ENCODE measurements around the gene FURIN.
"Not testable (repeated sequence)": the region's sequence is repeated elsewhere in the genome, so short reads cannot be mapped to it uniquely, and the experiment has no call there.

The FURIN gene

GRCh38 chr15:90870354-90871138, 2.2 kb downstream of the FURIN start:
- DNase-seq (ENCODE audit: low read depth): no peak

- DNase-seq (ENCODE audit: low read depth): no peak
Observed at GRCh38 chr15:90871139-90871715, 2.8 kb downstream of the FURIN start.

- DNase-seq (ENCODE audit: low read depth): no peak
Observed at GRCh38 chr15:90871716-90872485, 3.5 kb downstream of the FURIN start.

GRCh38 chr15:90872486-90873184, 4.2 kb downstream of the FURIN start:
- DNase-seq (ENCODE audit: low read depth): no peak

- no peak for DNase-seq (ENCODE audit: low read depth)
Observed at GRCh38 chr15:90873488-90873997, 5.2 kb downstream of the FURIN start.

GRCh38 chr15:90873998-90874605, 5.7 kb downstream of the FURIN start:
- DNase-seq (ENCODE audit: low read depth): no peak

- not testable (repeated sequence) for DNase-seq (ENCODE audit: low read depth)
Observed at GRCh38 chr15:90874986-90875385, 6.6 kb downstream of the FURIN start.

GRCh38 chr15:90875549-90875981, 7.2 kb downstream of the FURIN start:
- DNase-seq (ENCODE audit: low read depth): no peak

- DNase-seq (ENCODE audit: low read depth): no peak
Observed at GRCh38 chr15:90876046-90876445, 7.7 kb downstream of the FURIN start.

GRCh38 chr15:90876512-90877170, 8.3 kb downstream of the FURIN start:
- DNase-seq (ENCODE audit: low read depth): no peak

GRCh38 chr15:90877315-90877714, 8.9 kb downstream of the FURIN start:
- DNase-seq (ENCODE audit: low read depth): no peak

- DNase-seq (ENCODE audit: low read depth): no peak
Observed at GRCh38 chr15:90877996-90878395, 9.6 kb downstream of the FURIN start.

- no peak for DNase-seq (ENCODE audit: low read depth)
Observed at GRCh38 chr15:90878660-90879059, 10.3 kb downstream of the FURIN start.

GRCh38 chr15:90879730-90880366, 11.5 kb downstream of the FURIN start:
- DNase-seq (ENCODE audit: low read depth): no peak

GRCh38 chr15:90880381-90881145, 12.2 kb downstream of the FURIN start:
- no peak for DNase-seq (ENCODE audit: low read depth)

GRCh38 chr15:90881181-90881977, 13.0 kb downstream of the FURIN start:
- DNase-seq (ENCODE audit: low read depth): no peak

GRCh38 chr15:90881978-90882721, 13.8 kb downstream of the FURIN start:
- DNase-seq (ENCODE audit: low read depth): no peak

- DNase-seq (ENCODE audit: low read depth): no peak
Observed at GRCh38 chr15:90882781-90883525, 14.6 kb downstream of the FURIN start.

All from stimulated activated CD8-positive, alpha-beta memory T cell treated with anti-CD3 and anti-CD28 coated beads, Interleukin-12 subunit alpha, Interleukin-12 subunit beta, amount 100 ng/mL, for 4 hours (primary cell).